Measurements from ENCODE around the gene CHGA.

- no peak for TF ChIP-seq CTCF (IDR thresholded peaks at IDR 0.05; ENCODE audit: poor library complexity)
- no peak for TF ChIP-seq EZH2 (IDR thresholded peaks at IDR 0.05; ENCODE audit: borderline replicate concordance)
- no peak for TF ChIP-seq EZH2phosphoT487 (IDR thresholded peaks at IDR 0.05; ENCODE audit: low read depth, severe bottlenecking, unreplicated experiment)
These were observed 23.3 kb downstream of the CHGA start for GRCh38 chr14:92945959-92946846.

All from hepatocyte (in vitro differentiated cells).